Measurements from ENCODE around the gene CST7. TPM values are rescaled to one million over a fixed set of nuclear protein-coding genes. Genes with fewer than 3 reads are reported as not detected.

Gene CST7
- total RNA-seq, 4 donors from 2014 or later, result 1.1 to 4.7 (median 2.6) TPM

DNA sequence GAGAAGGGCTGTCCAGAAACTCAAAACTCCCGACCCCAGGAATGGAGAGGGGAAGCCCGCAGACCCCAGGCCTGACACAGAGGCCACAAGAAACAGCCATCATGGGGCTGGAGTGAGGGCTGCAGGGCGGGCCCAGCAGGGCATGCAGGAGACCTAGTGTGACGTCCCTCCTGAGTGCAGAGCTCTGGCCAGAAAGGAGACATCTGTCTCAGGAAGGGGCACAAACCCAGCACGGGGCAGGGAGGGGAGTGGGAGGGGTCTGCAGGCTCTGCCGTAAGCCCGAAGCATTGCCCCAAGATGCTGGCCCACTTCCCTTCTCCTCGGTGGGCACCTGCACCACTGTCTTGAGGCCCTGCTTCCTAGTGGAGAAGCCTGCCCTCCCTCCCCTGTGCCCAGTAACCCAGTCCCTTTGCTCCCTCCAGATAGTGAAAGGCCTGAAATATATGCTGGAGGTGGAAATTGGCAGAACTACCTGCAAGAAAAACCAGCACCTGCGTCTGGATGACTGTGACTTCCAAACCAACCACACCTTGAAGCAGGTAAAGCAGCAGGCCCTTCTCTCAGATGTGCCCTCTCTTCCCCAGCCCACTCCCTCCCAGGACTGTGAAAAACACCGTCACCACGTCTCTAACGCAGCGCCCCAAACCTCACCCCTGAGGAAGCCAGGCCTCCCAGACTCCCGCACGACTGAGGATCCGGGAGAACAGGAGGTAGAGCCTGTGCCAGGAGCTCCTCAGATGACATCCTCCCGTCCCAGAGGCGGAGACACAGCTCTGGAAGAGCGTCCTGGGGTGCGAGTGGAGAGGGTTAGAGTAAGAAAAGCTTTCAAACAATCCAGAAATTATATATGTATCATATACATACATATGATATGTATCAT, 9.7 kb downstream of the CST7 start:
- TF ChIP-seq, protein P1, sequence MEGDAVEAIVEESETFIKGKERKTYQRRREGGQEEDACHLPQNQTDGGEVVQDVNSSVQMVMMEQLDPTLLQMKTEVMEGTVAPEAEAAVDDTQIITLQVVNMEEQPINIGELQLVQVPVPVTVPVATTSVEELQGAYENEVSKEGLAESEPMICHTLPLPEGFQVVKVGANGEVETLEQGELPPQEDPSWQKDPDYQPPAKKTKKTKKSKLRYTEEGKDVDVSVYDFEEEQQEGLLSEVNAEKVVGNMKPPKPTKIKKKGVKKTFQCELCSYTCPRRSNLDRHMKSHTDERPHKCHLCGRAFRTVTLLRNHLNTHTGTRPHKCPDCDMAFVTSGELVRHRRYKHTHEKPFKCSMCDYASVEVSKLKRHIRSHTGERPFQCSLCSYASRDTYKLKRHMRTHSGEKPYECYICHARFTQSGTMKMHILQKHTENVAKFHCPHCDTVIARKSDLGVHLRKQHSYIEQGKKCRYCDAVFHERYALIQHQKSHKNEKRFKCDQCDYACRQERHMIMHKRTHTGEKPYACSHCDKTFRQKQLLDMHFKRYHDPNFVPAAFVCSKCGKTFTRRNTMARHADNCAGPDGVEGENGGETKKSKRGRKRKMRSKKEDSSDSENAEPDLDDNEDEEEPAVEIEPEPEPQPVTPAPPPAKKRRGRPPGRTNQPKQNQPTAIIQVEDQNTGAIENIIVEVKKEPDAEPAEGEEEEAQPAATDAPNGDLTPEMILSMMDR (IDR thresholded peaks at IDR 0.05; ENCODE audit: low read depth), result no peak

- TF ChIP-seq, protein P1 (IDR thresholded peaks at IDR 0.05; ENCODE audit: low read depth), result no peak
Measured at GRCh38 chr20:24959591-24960301, 10.7 kb downstream of the CST7 start.

DNA sequence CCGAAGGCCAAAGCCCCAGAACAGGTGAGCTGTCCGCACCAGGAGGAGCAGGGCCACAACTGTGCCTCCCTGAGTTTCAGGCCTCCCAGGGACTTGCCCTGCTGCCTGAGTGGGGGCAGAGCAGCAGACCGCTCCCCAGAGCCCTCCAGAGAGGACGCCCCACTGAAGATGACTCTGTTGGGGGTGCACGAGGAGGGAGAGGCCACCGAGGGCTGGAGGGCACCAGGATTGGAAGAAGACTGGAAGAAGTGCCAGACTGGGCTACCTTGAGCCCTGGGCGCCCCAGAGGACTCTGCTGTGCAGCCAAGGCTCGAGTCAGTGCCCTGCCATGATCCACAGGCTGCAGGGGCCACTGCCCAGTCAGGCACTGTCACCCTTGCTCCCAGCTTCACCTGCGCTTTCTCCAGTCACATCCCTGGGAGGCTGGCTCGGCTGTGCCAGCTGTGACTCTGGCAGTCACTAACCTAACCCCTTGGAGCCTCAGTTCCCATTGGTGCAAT, 11.3 kb downstream of the CST7 start:
- TF ChIP-seq, protein P1 (IDR thresholded peaks at IDR 0.05; ENCODE audit: low read depth), result no peak

DNA sequence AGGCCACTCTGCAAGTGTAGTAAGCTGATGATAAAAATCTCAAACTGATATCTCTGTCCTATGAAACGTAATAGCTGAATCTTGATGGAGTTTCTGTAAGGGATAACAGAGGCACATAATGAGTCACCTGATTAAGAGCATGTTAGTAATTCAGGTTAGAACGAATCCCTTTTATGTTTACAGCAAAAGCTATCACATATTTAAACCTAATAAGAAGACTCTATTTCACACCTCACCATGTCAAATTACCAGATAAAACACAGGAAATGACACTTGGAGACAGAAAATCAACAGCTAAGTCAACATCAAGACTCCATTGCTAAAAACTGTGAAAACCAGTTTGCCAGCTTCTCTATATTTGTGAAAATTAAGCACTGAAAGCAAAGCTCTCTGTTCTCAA, 11.8 kb downstream of the CST7 start:
- TF ChIP-seq, protein P1 (IDR thresholded peaks at IDR 0.05; ENCODE audit: low read depth), result no peak

DNA sequence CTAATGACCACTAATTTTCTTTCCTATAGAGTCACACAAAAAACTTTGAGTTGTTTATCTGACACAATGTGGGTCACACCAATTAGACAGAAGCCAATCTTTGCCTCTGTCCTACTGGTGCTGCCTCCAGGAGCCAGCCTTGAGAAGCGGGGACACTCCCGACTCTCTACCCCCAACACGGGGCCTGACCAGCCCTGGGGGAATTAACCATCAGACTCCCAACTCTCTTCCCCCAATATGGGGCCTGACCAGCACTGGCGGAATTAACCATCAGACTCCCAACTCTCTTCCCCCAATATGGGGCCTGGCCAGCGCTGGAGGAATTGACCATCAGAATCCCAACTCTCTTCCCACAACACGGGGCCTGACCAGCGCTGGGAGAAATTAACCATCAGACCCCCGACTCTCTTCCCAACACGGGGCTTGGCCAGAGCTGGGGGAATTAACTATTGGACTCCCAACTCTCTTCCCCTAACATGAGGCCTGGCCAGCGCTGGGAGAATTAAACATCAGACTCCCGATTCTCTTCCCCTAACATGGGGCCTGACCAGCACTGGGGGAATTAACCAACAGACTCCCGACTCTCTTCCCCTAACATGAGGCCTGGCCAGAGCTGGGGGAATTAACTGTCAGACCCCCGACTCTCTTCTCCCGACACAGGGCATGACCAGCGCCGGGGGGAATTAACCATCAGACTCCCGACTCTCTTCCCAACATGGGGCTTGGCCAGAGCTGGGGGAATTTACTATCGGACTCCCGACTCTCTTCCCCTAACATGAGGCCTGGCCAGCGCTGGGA, 12.5 kb downstream of the CST7 start:
- TF ChIP-seq, protein P1 (IDR thresholded peaks at IDR 0.05; ENCODE audit: low read depth), result no peak

GRCh38 chr20:24962182-24962492, 13.1 kb downstream of the CST7 start:
- TF ChIP-seq, protein P1 (IDR thresholded peaks at IDR 0.05; ENCODE audit: low read depth), result no peak

All from subcutaneous adipose tissue (tissue), 4 donors.